Thoracic aorta (tissue), 2 donors: ENCODE data around the gene CACYBP. TPM values are rescaled to one million over a fixed set of nuclear protein-coding genes. Genes with fewer than 3 reads are reported as not detected.
A peak's percentile ranks its signal among the peaks of the same experiment; 100 is the strongest.

Source experiments
- ATAC-seq: fragments of 150-250 bp; one replicate; pipeline ENCODE4 v1.8.0; 2017; ENCODE audit warnings: low read depth; ENCODE audit not compliant: insufficient number of reproducible peaks, low FRiP score
- DNase-seq: peaks from one replicate; pipeline ENCODE4 v3.0.0-alpha.2; 2020; ENCODE audit warnings: low spot score
- H3K27ac ChIP-seq, 2 donors: fragments of 200-600 bp; sonication (generic); 1 replicate in 1 of 2; 2 replicates in 1 of 2; pipeline ENCODE4 v1.5.1; 2016; ENCODE audit warnings: mild to moderate bottlenecking in 2 of 2, moderate library complexity in 2 of 2
- H3K27me3 ChIP-seq: fragments of 200-600 bp; sonication (generic); replicated peaks from 2 replicates; pipeline ENCODE4 v1.6.0; 2016; ENCODE audit warnings: mild to moderate bottlenecking; ENCODE audit not compliant: insufficient read depth
- H3K36me3 ChIP-seq: fragments of 200-600 bp; sonication (generic); one replicate; pipeline ENCODE4 v1.5.1; 2016
- H3K4me1 ChIP-seq, 2 donors: fragments of 200-600 bp; sonication (generic); 1 replicate in 1 of 2; 2 replicates in 1 of 2; pipeline versions ENCODE4 v1.5.1 to v1.6.0; 2016; ENCODE audit warnings: low read depth in 2 of 2, mild to moderate bottlenecking in 1 of 2; ENCODE audit not compliant: control insufficient read depth in 1 of 2
- H3K4me3 ChIP-seq: fragments of 200-600 bp; sonication (generic); 2 replicates; pipeline ENCODE4 v1.5.1; 2016; ENCODE audit warnings: mild to moderate bottlenecking
- H3K9me3 ChIP-seq: fragments of 200-600 bp; sonication (generic); 2 replicates; pipeline ENCODE4 v1.5.1; 2016
- total RNA-seq, 2 donors: library from RNA; depleted of rRNA; stranded (reverse); fragments of >200 nt; gene quantifications; one replicate each; pipeline versions ENCODE4 v1.1.0 to v1.2.3, GENCODE V29; 2016
- TF ChIP-seq, protein P1 (sequence below): fragments of 200-600 bp; sonication (generic); IDR thresholded peaks from one replicate; pipeline ENCODE4 v1.5.1; 2019; ENCODE audit warnings: antibody characterized with exemption

CACYBP gene
- total RNA-seq, 2 donors from 2014 or later: 54.8 to 55.0 TPM

DNA sequence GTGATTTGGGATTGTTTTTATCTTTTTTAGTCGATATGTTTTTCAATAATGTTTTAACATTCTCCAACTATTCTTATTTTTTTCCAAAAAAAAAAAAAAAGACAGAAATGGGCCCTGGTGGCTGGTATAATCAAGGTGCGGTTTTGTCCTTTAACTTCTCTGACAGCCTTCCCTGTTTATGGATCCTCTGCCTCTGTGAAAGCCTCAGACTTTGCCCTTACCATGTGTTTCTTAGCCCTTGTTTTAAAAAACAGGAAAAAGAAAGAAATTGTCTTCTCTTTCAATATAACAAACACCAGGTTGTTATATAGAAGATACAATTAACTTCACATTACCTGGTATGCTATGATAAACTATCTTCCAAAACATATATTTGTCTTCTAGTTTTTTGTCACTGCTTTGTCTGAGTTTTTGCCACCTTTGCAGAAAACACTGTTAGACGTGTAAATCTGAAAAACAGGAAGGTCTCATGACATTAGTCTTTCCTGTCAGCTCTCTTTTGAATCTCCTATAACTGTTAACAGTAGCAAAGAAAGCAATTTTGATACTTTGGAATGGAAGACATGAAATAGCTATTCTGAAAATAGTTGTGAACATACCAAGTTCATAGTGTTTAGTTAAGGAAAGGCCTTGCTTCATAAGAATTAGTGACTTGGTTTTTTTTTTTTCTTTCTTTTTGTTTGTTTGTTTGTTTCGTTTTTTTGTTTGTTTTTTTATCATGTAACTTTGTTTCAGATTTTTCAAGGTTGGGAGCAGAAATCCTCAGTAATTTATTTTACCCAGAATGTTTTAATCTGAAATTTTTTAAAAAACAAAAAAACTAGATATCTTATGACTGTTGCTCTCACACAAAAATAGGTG is 31.7 kb upstream of the CACYBP start:
- Histone ChIP-seq H3K4me1 (peaks cover 35 to 57% of the 10 kb centered on the region in 2 donors), H3K27me3 (no peaks in the 10 kb centered on the region), H3K27ac (peak overlapping the region in 1 of 2 donors; percentile 59), H3K9me3 (no peaks in the 10 kb centered on the region), H3K36me3 (no peaks in the 10 kb centered on the region), H3K4me3 (no peak overlapping the region)
- TF ChIP-seq, protein P1, sequence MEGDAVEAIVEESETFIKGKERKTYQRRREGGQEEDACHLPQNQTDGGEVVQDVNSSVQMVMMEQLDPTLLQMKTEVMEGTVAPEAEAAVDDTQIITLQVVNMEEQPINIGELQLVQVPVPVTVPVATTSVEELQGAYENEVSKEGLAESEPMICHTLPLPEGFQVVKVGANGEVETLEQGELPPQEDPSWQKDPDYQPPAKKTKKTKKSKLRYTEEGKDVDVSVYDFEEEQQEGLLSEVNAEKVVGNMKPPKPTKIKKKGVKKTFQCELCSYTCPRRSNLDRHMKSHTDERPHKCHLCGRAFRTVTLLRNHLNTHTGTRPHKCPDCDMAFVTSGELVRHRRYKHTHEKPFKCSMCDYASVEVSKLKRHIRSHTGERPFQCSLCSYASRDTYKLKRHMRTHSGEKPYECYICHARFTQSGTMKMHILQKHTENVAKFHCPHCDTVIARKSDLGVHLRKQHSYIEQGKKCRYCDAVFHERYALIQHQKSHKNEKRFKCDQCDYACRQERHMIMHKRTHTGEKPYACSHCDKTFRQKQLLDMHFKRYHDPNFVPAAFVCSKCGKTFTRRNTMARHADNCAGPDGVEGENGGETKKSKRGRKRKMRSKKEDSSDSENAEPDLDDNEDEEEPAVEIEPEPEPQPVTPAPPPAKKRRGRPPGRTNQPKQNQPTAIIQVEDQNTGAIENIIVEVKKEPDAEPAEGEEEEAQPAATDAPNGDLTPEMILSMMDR: no peak
- DNase-seq (no peak), ATAC-seq (no peak)

DNA sequence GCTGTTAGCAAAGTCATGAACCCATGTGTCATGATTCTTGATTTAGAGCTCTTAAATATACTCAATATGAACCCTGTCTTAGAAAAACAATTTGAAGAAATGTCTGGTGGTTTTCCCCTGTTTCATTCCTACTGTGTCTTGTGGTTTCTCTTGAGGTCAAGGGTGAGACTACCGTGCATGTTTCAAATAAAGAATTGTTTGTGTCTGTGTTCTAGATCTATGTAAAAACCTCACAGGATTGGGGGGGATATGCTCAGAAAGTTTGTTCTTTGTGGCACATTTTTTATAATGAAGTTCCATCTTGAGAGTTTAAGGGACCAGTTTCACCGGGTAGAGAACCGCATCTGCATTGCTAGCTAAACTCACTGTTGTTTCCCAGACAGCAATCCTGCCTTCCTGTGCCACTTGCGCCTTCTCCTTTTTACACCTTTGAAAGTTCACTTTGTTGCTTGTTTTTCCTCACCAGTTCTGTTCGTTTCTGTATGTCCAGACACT is 30.9 kb upstream of the CACYBP start:
- no peaks in the 10 kb centered on the region for H3K27me3 ChIP-seq
- H3K36me3 ChIP-seq: no peaks in the 10 kb centered on the region
- no peak for DNase-seq
- peaks cover 32 to 50% of the 10 kb centered on the region in 2 donors for H3K4me1 ChIP-seq
- H3K4me3 ChIP-seq: no peak overlapping the region
- ATAC-seq: peak; percentile 53
- no peaks in the 10 kb centered on the region for H3K9me3 ChIP-seq
- TF ChIP-seq, protein P1: no peak
- peak overlapping the region; percentile 34 to 59 for H3K27ac ChIP-seq

DNA sequence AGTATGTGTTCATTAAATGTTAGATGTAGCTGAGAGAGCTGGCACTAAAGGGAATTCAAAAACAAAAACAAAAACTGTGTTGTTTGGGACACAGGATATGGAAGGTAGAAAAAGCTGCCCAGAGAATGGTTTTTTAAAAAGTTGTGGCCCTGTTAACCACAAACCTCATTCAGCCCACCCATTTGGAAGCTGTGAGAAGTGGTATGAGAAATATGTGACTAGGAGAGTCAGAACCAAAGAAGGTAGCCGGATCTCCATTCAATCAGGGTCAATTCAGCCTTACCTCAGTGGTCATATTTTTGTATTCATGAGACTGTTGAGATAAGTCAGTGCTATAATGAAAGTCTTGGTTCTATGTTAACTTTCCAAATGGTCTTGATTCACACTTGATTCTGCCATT is 29.8 kb upstream of the CACYBP start:
- no peaks in the 10 kb centered on the region for H3K27me3 ChIP-seq
- H3K4me1 ChIP-seq: peaks cover 26 to 38% of the 10 kb centered on the region in 2 donors
- ATAC-seq (no peak), DNase-seq (no peak)
- H3K36me3 ChIP-seq: no peaks in the 10 kb centered on the region
- no peaks in the 10 kb centered on the region for H3K9me3 ChIP-seq
- no peak overlapping the region for H3K27ac ChIP-seq
- TF ChIP-seq, protein P1: no peak
- no peak overlapping the region for H3K4me3 ChIP-seq

DNA sequence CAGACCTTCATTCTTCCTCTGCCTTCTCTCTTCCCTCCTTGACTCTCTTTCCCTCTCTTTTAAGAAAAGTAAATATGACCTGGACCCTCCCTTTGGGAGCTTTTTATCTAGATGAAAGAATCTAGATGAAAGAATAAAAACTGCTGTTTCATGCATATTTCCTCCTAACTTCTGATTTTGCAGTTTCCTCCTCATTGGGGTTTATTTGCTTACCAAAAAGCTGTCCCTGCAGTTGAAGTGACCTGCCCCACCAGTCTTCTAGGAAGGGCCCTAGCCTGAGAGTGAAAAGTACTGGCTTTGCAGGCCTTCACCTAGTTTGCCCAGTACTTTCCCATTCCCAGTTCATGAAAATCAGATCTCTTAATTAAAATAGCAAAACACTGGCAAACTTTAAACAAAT is 28.3 kb upstream of the CACYBP start:
- Histone ChIP-seq H3K36me3 (no peaks in the 10 kb centered on the region), H3K4me1 (peaks cover 20 to 23% of the 10 kb centered on the region in 2 donors), H3K9me3 (no peaks in the 10 kb centered on the region), H3K4me3 (no peak overlapping the region), H3K27me3 (no peaks in the 10 kb centered on the region), H3K27ac (no peak overlapping the region)
- DNase-seq (no peak), ATAC-seq (no peak)
- TF ChIP-seq, protein P1: no peak

DNA sequence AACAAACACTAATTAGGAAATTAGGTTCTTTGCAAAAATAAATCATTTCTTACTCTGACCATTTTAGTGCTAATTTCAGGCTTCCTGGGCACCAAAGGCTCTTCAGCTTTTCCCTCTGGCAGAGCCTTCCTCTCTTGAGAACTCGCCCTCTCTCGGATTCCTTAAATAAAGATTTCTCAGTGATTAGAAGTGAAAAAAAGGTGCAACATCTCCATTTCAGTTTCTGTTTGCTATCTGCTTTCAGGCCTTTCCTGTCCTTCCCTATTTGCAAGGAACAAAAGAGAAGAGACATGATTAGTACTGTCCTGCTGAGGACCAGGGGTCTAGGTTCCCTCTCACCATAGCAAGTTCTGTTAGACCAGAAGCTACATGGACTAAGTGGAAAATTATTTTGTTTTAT is 27.8 kb upstream of the CACYBP start:
- no peak for ATAC-seq
- no peak for DNase-seq
- no peak overlapping the region for H3K4me3 ChIP-seq
- no peak overlapping the region for H3K27ac ChIP-seq
- TF ChIP-seq, protein P1: no peak
- H3K9me3 ChIP-seq: no peaks in the 10 kb centered on the region
- no peaks in the 10 kb centered on the region for H3K36me3 ChIP-seq
- no peaks in the 10 kb centered on the region for H3K27me3 ChIP-seq
- H3K4me1 ChIP-seq: peaks cover 19 to 21% of the 10 kb centered on the region in 2 donors
